GM12875 (cell line): ENCODE measurements around the gene PRKD1.

ENCODE experiments used
- H3K4me3 ChIP-seq: one replicate; pipeline ENCODE4 v1.5.1; 2011; ENCODE audit warnings: low read depth, low read length, control low read depth
- CTCF ChIP-seq: IDR thresholded peaks from 2 replicates; pipeline ENCODE4 v1.5.1; 2011; ENCODE audit warnings: low read depth, mild to moderate bottlenecking, control low read depth, inconsistent platforms, low read length, moderate library complexity, borderline replicate concordance; ENCODE audit not compliant: insufficient read depth

PRKD1 gene

GRCh38 chr14:29927376-29928116 lies at the start of gene PRKD1:
TSS of gene PRKD1 (minus strand) at chr14:29927847.
- no peak for TF ChIP-seq CTCF
- no peak within 1 kb of the TSS for H3K4me3 ChIP-seq

GRCh38 chr14:29971101-29971500 lies 43.5 kb upstream of the PRKD1 start:
- no peak for TF ChIP-seq CTCF
- H3K4me3 ChIP-seq, result no peak overlapping the region

GRCh38 chr14:29955087-29955486 lies 27.4 kb upstream of the PRKD1 start:
- no peak for TF ChIP-seq CTCF
- H3K4me3 ChIP-seq, result no peak overlapping the region

- H3K4me3 ChIP-seq, result no peak overlapping the region
- no peak for TF ChIP-seq CTCF
Observed at GRCh38 chr14:29953501-29953900, 25.9 kb upstream of the PRKD1 start.

- TF ChIP-seq CTCF, result no peak
- H3K4me3 ChIP-seq, result no peak overlapping the region
Observed at GRCh38 chr14:29944091-29944490, 16.4 kb upstream of the PRKD1 start.

- no peak for TF ChIP-seq CTCF
- no peak overlapping the region for H3K4me3 ChIP-seq
Observed at GRCh38 chr14:29941401-29941800, 13.8 kb upstream of the PRKD1 start.

GRCh38 chr14:29940482-29940881 lies 12.8 kb upstream of the PRKD1 start:
- no peak overlapping the region for H3K4me3 ChIP-seq

More at GRCh38 chr14:29940482-29940881, 12.8 kb upstream of the PRKD1 start:
- no peak for TF ChIP-seq CTCF
